ENCODE data around the gene UBE3A.

UBE3A gene

DNA sequence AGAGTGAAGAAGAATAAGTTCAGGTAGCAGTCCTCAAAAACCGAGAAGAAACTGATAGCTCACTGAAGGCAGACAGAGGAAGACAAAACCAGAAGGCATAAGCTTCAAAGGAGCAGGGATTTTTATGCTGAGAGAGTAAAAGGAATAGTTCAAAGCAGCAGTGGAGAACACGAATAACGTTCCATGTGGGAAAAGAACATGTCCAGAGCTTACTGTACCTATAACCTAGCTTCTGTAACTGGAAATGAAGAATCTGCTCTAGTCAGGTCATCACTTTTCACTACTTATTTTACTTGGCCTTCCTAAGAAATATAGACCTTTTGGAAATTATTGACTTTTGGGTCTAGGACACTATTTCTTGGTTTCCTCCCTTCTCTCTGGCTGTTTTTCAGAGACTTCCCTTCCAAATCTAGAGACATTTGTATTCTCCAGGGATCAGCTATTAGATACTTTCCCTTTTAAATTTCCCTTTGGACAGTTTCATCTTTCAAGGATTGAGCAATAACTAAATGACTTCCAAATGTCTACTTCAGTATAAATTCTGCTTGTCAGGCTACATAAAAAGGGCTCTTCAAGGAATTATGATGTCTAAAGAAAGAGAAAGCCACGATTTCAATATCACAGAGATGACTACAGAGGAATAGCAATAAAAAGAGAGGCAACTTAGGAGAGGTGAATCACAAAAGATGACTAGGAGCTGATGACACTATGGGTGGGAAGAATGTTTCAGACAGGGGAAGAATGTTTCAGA, 46.7 kb downstream of the UBE3A start:
- no peak overlapping the region for H3K9ac ChIP-seq (ENCODE audit: low read depth, low read length, poor library complexity, severe bottlenecking)
- H4K20me1 ChIP-seq (ENCODE audit: insufficient read depth, low read length, poor library complexity, severe bottlenecking), result peaks cover 58% of the 10 kb centered on the region
- H3K9me2 ChIP-seq (replicated peaks; ENCODE audit: low read depth, low read length), result no peaks in the 10 kb centered on the region
- no peaks in the 10 kb centered on the region for H3K27me3 ChIP-seq (ENCODE audit: insufficient read depth, low read length, poor library complexity, severe bottlenecking)
- H3K4me3 ChIP-seq (ENCODE audit: low read length, poor library complexity, severe bottlenecking), result no peak overlapping the region
- H3K79me2 ChIP-seq (ENCODE audit: insufficient read depth, low read length), result peaks cover 86% of the 10 kb centered on the region
- TF ChIP-seq, protein P1, sequence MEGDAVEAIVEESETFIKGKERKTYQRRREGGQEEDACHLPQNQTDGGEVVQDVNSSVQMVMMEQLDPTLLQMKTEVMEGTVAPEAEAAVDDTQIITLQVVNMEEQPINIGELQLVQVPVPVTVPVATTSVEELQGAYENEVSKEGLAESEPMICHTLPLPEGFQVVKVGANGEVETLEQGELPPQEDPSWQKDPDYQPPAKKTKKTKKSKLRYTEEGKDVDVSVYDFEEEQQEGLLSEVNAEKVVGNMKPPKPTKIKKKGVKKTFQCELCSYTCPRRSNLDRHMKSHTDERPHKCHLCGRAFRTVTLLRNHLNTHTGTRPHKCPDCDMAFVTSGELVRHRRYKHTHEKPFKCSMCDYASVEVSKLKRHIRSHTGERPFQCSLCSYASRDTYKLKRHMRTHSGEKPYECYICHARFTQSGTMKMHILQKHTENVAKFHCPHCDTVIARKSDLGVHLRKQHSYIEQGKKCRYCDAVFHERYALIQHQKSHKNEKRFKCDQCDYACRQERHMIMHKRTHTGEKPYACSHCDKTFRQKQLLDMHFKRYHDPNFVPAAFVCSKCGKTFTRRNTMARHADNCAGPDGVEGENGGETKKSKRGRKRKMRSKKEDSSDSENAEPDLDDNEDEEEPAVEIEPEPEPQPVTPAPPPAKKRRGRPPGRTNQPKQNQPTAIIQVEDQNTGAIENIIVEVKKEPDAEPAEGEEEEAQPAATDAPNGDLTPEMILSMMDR (conservative IDR thresholded peaks at IDR 0.05; ENCODE audit: low read length), result no peak
- no peak for TF ChIP-seq EZH2phosphoT487 (IDR thresholded peaks at IDR 0.05; ENCODE audit: borderline replicate concordance)
- H2AFZ ChIP-seq (ENCODE audit: low read length), result no peak overlapping the region
- H3F3A ChIP-seq (ENCODE audit: low read depth), result no peaks in the 10 kb centered on the region
- peaks cover 3% of the 10 kb centered on the region for H3K4me1 ChIP-seq (ENCODE audit: insufficient read depth, low read length, poor library complexity, severe bottlenecking)
- H3K4me2 ChIP-seq (ENCODE audit: low read depth, low read length, poor library complexity, severe bottlenecking), result no peak overlapping the region
- no peaks in the 10 kb centered on the region for H3K9me3 ChIP-seq (ENCODE audit: insufficient read depth, low read depth, low read length)
- peaks cover 46% of the 10 kb centered on the region for H3K36me3 ChIP-seq (ENCODE audit: insufficient read depth, low read length)

GRCh38 chr15:25385986-25386385, 52.8 kb downstream of the UBE3A start:
- 0 out of 2 replicates have a peak, but pooled peaks cover 4% of the 10 kb centered on the region for H3K9me3 ChIP-seq (ENCODE audit: insufficient read depth, low read depth, low read length)
- peaks cover 50% of the 10 kb centered on the region for H3K36me3 ChIP-seq (ENCODE audit: insufficient read depth, low read length)
- H3K4me3 ChIP-seq (ENCODE audit: low read length, poor library complexity, severe bottlenecking), result no peak overlapping the region
- H4K20me1 ChIP-seq (ENCODE audit: insufficient read depth, low read length, poor library complexity, severe bottlenecking), result peaks cover 24% of the 10 kb centered on the region
- H3K79me2 ChIP-seq (ENCODE audit: insufficient read depth, low read length), result peaks cover 96% of the 10 kb centered on the region
- no peaks in the 10 kb centered on the region for H3K9me2 ChIP-seq (replicated peaks; ENCODE audit: low read depth, low read length)
- no peak for TF ChIP-seq EZH2phosphoT487 (IDR thresholded peaks at IDR 0.05; ENCODE audit: borderline replicate concordance)
- TF ChIP-seq, protein P1 (conservative IDR thresholded peaks at IDR 0.05; ENCODE audit: low read length), result no peak
- H3F3A ChIP-seq (ENCODE audit: low read depth), result no peaks in the 10 kb centered on the region
- H3K27me3 ChIP-seq (ENCODE audit: insufficient read depth, low read length, poor library complexity, severe bottlenecking), result no peaks in the 10 kb centered on the region
- no peak overlapping the region for H2AFZ ChIP-seq (ENCODE audit: low read length)
- no peak overlapping the region for H3K4me2 ChIP-seq (ENCODE audit: low read depth, low read length, poor library complexity, severe bottlenecking)
- no peak overlapping the region for H3K9ac ChIP-seq (ENCODE audit: low read depth, low read length, poor library complexity, severe bottlenecking)
- H3K4me1 ChIP-seq (ENCODE audit: insufficient read depth, low read length, poor library complexity, severe bottlenecking), result no peaks in the 10 kb centered on the region

DNA sequence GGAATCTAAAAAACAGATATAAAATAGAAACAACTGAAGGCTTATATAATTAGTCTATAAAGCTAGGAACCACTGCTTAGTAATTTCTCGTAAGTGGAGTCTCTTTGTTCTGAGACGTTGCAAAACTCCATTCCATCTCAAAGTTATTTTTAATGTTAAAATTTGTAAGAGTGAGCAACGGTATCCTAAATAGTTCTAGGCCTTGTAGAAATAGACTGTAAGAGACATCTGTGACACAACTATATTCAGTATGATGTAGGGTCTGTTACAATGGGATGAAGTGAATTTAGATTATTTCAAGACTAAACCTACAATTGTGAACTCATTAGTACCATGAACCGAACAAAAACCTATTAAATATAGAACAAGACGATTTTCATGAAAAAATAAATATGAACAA, 57.2 kb downstream of the UBE3A start:
- no peak overlapping the region for H3K9ac ChIP-seq (ENCODE audit: low read depth, low read length, poor library complexity, severe bottlenecking)
- peaks cover 63% of the 10 kb centered on the region for H3K36me3 ChIP-seq (ENCODE audit: insufficient read depth, low read length)
- H4K20me1 ChIP-seq (ENCODE audit: insufficient read depth, low read length, poor library complexity, severe bottlenecking), result peaks cover 39% of the 10 kb centered on the region
- H3K79me2 ChIP-seq (ENCODE audit: insufficient read depth, low read length), result peaks cover 98% of the 10 kb centered on the region
- H3K27me3 ChIP-seq (ENCODE audit: insufficient read depth, low read length, poor library complexity, severe bottlenecking), result no peaks in the 10 kb centered on the region
- H3K4me1 ChIP-seq (ENCODE audit: insufficient read depth, low read length, poor library complexity, severe bottlenecking), result no peaks in the 10 kb centered on the region
- 0 out of 2 replicates have a peak, but pooled peaks cover 4% of the 10 kb centered on the region for H3K9me3 ChIP-seq (ENCODE audit: insufficient read depth, low read depth, low read length)
- H2AFZ ChIP-seq (ENCODE audit: low read length), result no peak overlapping the region
- no peaks in the 10 kb centered on the region for H3K9me2 ChIP-seq (replicated peaks; ENCODE audit: low read depth, low read length)
- no peak for TF ChIP-seq EZH2phosphoT487 (IDR thresholded peaks at IDR 0.05; ENCODE audit: borderline replicate concordance)
- TF ChIP-seq, protein P1 (conservative IDR thresholded peaks at IDR 0.05; ENCODE audit: low read length), result no peak
- H3K4me2 ChIP-seq (ENCODE audit: low read depth, low read length, poor library complexity, severe bottlenecking), result no peak overlapping the region
- H3K4me3 ChIP-seq (ENCODE audit: low read length, poor library complexity, severe bottlenecking), result no peak overlapping the region
- no peaks in the 10 kb centered on the region for H3F3A ChIP-seq (ENCODE audit: low read depth)

Measured in Loucy (cell line).